Smooth muscle cell of the brain vasculature (primary cell): Measurements from ENCODE around the gene RAMP1.

Experiments used
- DNase-seq: peaks from one replicate; pipeline ENCODE4 v3.0.0-alpha.2; 2012; ENCODE audit warnings: low read depth, low spot score

The RAMP1 gene

GRCh38 chr2:237895544-237896506, 36.4 kb downstream of the RAMP1 start:
- no peak for DNase-seq

- DNase-seq, result no peak
Measured at GRCh38 chr2:237896507-237896892, 37.1 kb downstream of the RAMP1 start.

DNA sequence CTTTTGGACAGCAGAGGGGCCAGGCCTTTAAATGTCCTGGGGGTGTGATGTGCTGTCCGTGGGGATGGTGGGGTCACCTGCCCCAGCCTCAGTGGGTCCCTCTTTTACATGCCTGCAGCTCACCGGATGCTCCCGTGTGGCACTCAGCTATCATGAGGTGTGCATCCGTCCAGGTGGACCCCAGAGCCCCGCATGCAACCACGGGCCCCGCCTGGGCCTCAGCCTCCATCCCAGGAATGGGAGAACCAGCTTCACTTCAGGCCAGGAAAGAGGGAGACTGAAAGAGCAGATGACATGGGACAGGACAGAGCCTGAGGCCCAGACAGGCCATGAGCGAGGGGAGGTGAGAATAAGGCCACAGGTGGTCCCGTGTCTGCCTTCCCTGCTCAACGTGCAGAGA, 37.5 kb downstream of the RAMP1 start:
- DNase-seq, result no peak

- DNase-seq, result no peak
Measured at GRCh38 chr2:237898057-237898414, 38.6 kb downstream of the RAMP1 start.

- no peak for DNase-seq
Measured at GRCh38 chr2:237900891-237901831, 41.7 kb downstream of the RAMP1 start.

- no peak for DNase-seq
Measured at GRCh38 chr2:237901932-237902850, 42.8 kb downstream of the RAMP1 start.

DNA sequence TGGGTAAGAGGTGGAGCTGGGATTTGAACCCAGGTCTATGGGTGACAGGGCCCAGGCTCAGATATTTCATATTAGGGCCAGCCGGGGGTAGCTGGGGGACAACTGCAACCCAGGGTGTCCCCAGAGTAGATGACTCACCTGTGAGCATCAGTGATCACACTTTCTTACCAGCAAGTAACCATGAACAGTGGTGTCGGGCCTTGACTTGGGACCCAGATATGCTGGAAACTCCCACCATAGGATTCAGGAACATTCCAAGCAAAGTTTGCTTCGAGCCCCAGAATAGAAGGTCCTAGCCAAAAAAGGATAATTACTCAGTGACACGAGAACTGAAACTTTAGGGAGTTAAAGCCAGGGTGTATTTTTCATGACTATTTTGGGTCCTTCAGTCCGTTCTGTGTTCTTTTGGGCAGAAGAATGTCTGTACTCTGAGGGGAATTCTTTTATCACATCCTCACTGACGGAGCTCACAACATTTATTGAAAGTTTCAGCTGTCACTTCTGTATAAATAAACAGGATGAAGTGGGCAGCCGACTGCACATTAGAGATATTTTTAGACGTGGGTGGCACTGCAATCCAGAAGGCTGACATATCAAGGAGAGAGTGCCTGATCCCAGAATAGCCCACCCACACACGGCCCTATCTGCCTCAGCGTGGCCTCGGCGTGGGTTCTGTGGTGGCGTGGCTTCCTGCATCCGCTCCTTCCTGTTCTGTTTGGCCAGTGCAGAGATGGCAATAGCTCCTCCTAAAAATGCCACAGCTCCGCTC, 45.6 kb downstream of the RAMP1 start:
- DNase-seq, result no peak

DNA sequence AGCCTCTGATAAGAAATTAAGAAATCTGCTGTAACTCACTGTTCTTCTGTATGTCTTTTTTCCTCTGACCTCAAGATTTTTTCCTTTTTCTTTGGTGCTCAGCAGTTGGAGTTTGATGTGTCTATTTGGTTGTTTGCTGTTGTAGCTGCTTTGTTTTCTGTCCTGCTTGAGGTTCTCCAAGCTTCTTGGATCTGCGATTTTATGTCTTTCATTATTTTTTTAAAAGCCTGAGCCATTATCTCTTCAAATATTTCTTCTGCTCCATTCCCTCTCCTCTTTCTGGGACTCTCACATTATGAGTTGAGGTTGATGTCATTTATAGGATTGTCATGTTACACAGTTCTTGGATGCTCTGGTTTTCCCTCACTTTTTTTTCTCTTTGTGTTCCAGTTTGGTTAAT, 47.7 kb downstream of the RAMP1 start:
- no peak for DNase-seq

DNA sequence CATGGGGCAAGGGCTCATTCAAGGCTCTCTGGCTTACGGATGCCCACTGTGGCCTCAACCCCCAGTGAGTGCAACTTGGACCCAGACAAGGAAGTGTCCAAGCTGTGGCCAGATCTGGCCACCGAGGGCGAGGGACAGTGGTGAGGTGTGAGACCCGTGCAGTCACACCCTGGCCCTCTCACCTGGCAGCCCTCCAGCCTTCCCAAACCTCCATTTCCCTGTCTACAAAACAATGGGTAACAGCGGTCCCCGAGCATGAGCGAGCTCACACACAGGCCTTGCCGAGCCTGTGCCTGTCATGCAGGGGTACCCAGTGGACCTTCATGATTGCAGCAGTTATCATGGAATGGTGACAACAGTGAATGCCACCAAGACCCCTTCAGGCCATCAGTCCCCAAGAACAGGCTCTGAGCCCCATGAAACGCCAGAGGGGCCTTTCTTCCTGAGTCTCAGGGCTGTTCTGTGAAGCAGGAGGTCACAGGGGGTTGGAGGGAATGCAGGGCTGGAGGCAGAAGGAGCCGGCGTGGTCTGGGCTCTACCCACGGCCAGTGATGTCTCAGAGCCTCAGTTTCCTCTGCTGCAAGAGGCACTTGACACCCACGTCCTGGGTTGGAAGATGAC, 49.8 kb downstream of the RAMP1 start:
- DNase-seq, result no peak

- DNase-seq, result no peak
Measured at GRCh38 chr2:237909801-237910475, 50.5 kb downstream of the RAMP1 start.

DNA sequence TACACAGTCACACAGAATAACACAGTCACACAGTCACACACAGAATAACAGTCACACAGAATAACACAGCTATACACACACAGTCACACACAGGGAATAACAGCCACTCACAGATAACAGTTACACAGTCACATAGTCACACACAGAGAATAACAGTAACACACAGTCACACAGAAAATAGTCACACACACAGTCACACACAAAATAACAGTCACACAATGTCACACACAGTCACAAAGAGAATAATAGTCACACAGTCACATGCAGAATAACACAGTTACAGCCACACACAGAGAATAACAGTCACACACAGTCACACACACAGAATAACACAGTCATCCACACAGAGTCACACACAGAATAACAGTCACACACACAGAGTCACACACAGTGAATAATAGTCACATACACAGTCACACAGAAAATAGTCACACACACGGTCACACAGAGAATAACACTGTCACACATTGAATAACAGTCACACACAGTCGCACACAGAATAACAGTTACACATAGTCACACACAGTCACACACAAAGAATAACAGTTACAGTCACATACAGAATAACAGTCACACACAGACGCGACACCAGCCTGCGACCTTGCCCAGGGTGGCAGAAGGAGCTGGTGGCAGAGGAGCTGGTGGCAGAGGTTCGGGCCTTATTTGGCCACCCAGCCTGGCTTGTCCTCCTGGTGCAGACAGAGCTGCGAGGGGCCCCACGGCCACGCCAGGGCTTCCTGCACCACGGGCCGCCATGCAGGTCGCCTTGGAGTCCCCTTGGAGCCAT, 51.3 kb downstream of the RAMP1 start:
- no peak for DNase-seq

DNA sequence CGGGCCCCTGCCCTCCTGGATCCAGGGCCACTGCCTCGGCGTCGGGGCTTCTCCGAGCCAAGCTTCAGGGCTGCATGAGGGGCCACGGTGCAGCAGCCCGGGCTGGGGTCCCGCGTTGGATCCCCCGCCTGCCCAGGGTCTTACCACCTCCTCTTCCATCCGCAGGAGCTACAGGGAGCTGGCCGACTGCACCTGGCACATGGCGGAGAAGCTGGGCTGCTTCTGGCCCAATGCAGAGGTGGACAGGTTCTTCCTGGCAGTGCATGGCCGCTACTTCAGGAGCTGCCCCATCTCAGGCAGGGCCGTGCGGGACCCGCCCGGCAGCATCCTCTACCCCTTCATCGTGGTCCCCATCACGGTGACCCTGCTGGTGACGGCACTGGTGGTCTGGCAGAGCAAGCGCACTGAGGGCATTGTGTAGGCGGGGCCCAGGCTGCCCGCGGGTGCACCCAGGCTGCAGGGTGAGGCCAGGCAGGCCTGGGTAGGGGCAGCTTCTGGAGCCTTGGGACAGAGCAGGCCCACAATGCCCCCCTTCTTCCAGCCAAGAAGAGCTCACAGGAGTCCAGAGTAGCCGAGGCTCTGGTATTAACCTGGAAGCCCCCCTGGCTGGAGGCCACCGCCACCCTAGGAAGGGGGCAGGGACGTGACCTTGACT, 52.1 kb downstream of the RAMP1 start:
- DNase-seq, result no peak

GRCh38 chr2:237912271-237913192, 53.1 kb downstream of the RAMP1 start:
- no peak for DNase-seq

DNA sequence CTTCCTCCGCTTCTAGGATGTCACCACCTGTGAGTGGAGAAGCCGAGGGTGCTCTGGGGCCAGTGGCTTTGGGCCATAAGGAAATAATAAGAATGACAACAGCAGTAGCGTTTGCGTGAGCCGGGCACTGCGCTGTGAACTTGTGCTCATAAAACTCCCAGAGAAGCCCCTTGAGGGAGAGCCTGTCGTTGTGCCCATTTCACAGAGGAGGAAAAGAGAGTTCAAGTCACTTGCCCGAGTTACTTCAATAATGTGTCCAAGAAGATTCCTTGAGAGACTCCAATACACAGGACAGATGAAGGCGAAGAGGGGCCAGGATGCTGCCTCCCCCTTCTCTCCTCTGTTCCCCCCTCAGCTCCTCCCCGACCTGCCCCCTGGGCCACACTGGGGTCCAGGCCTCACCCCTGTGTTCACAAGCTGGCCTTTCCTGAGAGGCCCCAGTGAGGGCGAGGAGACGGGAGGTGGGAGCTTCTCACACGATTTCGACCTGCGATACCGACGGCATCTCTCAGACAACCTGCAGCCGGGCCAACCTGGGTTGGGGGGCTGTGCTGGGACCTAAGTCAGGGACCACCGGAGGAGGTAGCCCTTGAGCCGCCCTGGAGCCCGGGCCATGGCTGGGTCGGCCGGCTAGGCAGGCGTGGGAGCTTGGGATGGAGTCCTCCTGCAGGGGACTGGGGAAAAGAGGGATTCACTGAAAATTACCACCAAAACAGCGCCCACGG, 53.9 kb downstream of the RAMP1 start:
- no peak for DNase-seq

GRCh38 chr2:237915576-237915975, 56.2 kb downstream of the RAMP1 start:
- DNase-seq, result no peak

DNA sequence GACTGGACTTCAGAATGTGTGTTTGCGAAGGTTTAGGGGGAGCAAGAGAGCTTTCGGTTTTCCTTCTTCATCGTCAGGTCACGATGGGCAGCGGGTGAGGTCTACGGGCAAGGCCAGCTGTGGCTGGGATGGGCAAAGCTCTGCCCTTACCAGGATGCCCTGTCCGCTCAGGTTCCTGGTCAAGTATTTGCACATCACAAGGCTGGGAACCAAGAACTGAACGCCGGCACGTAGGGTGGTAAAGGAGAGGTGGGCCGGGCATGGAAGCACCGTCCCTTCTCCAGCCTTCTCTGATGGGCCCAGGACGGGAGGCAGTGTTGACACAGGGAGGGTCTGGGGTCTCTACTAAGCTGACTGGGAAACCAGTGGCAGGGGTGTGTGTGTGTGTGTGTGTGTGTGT, 56.9 kb downstream of the RAMP1 start:
- DNase-seq, result no peak
